ENCODE measurements around the gene TTC22.

TTC22 gene

GRCh38 chr1:54774820-54775498 lies 26.2 kb downstream of the TTC22 start:
- no peak for TF ChIP-seq ZNF274 (IDR thresholded peaks at IDR 0.05; ENCODE audit: low read depth, low read length)
- no peak overlapping the region for H3K4me3 ChIP-seq (ENCODE audit: low read length)

GRCh38 chr1:54772951-54773350 lies 28.2 kb downstream of the TTC22 start:
- H3K4me3 ChIP-seq (ENCODE audit: low read length): no peak overlapping the region
- TF ChIP-seq ZNF274 (IDR thresholded peaks at IDR 0.05; ENCODE audit: low read depth, low read length): no peak

GRCh38 chr1:54768093-54768492 lies 33.0 kb downstream of the TTC22 start:
- no peak overlapping the region for H3K4me3 ChIP-seq (ENCODE audit: low read length)
- no peak for TF ChIP-seq ZNF274 (IDR thresholded peaks at IDR 0.05; ENCODE audit: low read depth, low read length)

GRCh38 chr1:54767526-54767925 lies 33.6 kb downstream of the TTC22 start:
- TF ChIP-seq ZNF274 (IDR thresholded peaks at IDR 0.05; ENCODE audit: low read depth, low read length): no peak
- no peak overlapping the region for H3K4me3 ChIP-seq (ENCODE audit: low read length)

GRCh38 chr1:54766726-54767125 lies 34.4 kb downstream of the TTC22 start:
- no peak overlapping the region for H3K4me3 ChIP-seq (ENCODE audit: low read length)
- no peak for TF ChIP-seq ZNF274 (IDR thresholded peaks at IDR 0.05; ENCODE audit: low read depth, low read length)

- H3K4me3 ChIP-seq (ENCODE audit: low read length): peak overlapping the region; percentile 47; the same call in 1 of the 2 replicates
- TF ChIP-seq ZNF274 (IDR thresholded peaks at IDR 0.05; ENCODE audit: low read depth, low read length): no peak
Observed at GRCh38 chr1:54764922-54765561, 36.1 kb downstream of the TTC22 start.

- TF ChIP-seq ZNF274 (IDR thresholded peaks at IDR 0.05; ENCODE audit: low read depth, low read length): no peak
- H3K4me3 ChIP-seq (ENCODE audit: low read length): peak within 1 kb of the TSS; percentile 90
Observed at GRCh38 chr1:54764133-54764921, 36.8 kb downstream of the TTC22 start, which contains the start of gene PARS2. PARS2 (minus strand) TSS chr1:54764523; CDS start chr1:54759161, 5,362 bp downstream.

- peak overlapping the region; percentile 90 for H3K4me3 ChIP-seq (ENCODE audit: low read length)
- TF ChIP-seq ZNF274 (IDR thresholded peaks at IDR 0.05; ENCODE audit: low read depth, low read length): no peak
Observed at GRCh38 chr1:54763816-54764132, 37.3 kb downstream of the TTC22 start.

- no peak for TF ChIP-seq ZNF274 (IDR thresholded peaks at IDR 0.05; ENCODE audit: low read depth, low read length)
- H3K4me3 ChIP-seq (ENCODE audit: low read length): no peak overlapping the region
Observed at GRCh38 chr1:54758678-54759348, 42.3 kb downstream of the TTC22 start.

- TF ChIP-seq ZNF274 (IDR thresholded peaks at IDR 0.05; ENCODE audit: low read depth, low read length): no peak
- H3K4me3 ChIP-seq (ENCODE audit: low read length): no peak overlapping the region
Observed at GRCh38 chr1:54757833-54758232, 43.3 kb downstream of the TTC22 start.

GRCh38 chr1:54754486-54755285 lies 46.4 kb downstream of the TTC22 start:
- TF ChIP-seq ZNF274 (IDR thresholded peaks at IDR 0.05; ENCODE audit: low read depth, low read length): no peak
- no peak overlapping the region for H3K4me3 ChIP-seq (ENCODE audit: low read length)

- TF ChIP-seq ZNF274 (IDR thresholded peaks at IDR 0.05; ENCODE audit: low read depth, low read length): no peak
- H3K4me3 ChIP-seq (ENCODE audit: low read length): no peak overlapping the region
Observed at GRCh38 chr1:54754045-54754444, 47.1 kb downstream of the TTC22 start.

GRCh38 chr1:54751426-54751825 lies 49.7 kb downstream of the TTC22 start:
- no peak for TF ChIP-seq ZNF274 (IDR thresholded peaks at IDR 0.05; ENCODE audit: low read depth, low read length)
- H3K4me3 ChIP-seq (ENCODE audit: low read length): no peak overlapping the region

GRCh38 chr1:54750596-54750995 lies 50.5 kb downstream of the TTC22 start:
- no peak overlapping the region for H3K4me3 ChIP-seq (ENCODE audit: low read length)
- TF ChIP-seq ZNF274 (IDR thresholded peaks at IDR 0.05; ENCODE audit: low read depth, low read length): no peak
